GM03348 (cell line): Measurements from ENCODE around the gene PAXIP1.
"Not testable (repeated sequence)": the region's sequence is repeated elsewhere in the genome, so short reads cannot be mapped to it uniquely, and the experiment has no call there.

Experiments used
- DNase-seq: peaks from one replicate; pipeline ENCODE4 v3.0.0; 2012; ENCODE audit warnings: low spot score

Gene PAXIP1

GRCh38 chr7:155003092-155003375, at the start of gene PAXIP1:
Gene PAXIP1 (minus strand): TSS chr7:155003124. CDS start chr7:155002929, 195 bp downstream.
- DNase-seq, result peak; percentile 91

GRCh38 chr7:155051355-155051754, 48.4 kb upstream of the PAXIP1 start:
- DNase-seq, result no peak

GRCh38 chr7:155048006-155048405, 45.1 kb upstream of the PAXIP1 start:
- DNase-seq, result no peak

- no peak for DNase-seq
These were observed 40.8 kb upstream of the PAXIP1 start for GRCh38 chr7:155043756-155044155.

GRCh38 chr7:155038335-155038734, 35.4 kb upstream of the PAXIP1 start:
- no peak for DNase-seq

- DNase-seq, result not testable (repeated sequence)
These were observed 31.6 kb upstream of the PAXIP1 start for GRCh38 chr7:155034495-155034894.

- DNase-seq, result no peak
These were observed 30.1 kb upstream of the PAXIP1 start for GRCh38 chr7:155032978-155033377.

- DNase-seq, result no peak
These were observed 25.0 kb upstream of the PAXIP1 start for GRCh38 chr7:155027879-155028278.

- DNase-seq, result no peak
These were observed 18.8 kb upstream of the PAXIP1 start for GRCh38 chr7:155021699-155022145.

GRCh38 chr7:155020996-155021395, 18.1 kb upstream of the PAXIP1 start:
- DNase-seq, result no peak

- no peak for DNase-seq
These were observed 14.9 kb upstream of the PAXIP1 start for GRCh38 chr7:155017834-155018233.

GRCh38 chr7:155011086-155011485, 8.2 kb upstream of the PAXIP1 start:
- no peak for DNase-seq

- DNase-seq, result no peak
These were observed 6.7 kb upstream of the PAXIP1 start for GRCh38 chr7:155009570-155010157.

GRCh38 chr7:155007947-155008346, 5.0 kb upstream of the PAXIP1 start:
- DNase-seq, result no peak

GRCh38 chr7:155003376-155004214, 671 bp upstream of the PAXIP1 start:
- DNase-seq, result peak; percentile 100

GRCh38 chr7:155002411-155003091, 373 bp downstream of the PAXIP1 start:
- peak; percentile 40 for DNase-seq

GRCh38 chr7:155001756-155002410, 1.0 kb downstream of the PAXIP1 start:
- peak; percentile 14 for DNase-seq

- no peak for DNase-seq
These were observed 2.1 kb downstream of the PAXIP1 start for GRCh38 chr7:155000795-155001194.

- DNase-seq, result no peak
These were observed 4.4 kb downstream of the PAXIP1 start for GRCh38 chr7:154998481-154998880.

- no peak for DNase-seq
These were observed 5.0 kb downstream of the PAXIP1 start for GRCh38 chr7:154997840-154998370.

GRCh38 chr7:154996756-154997155, 6.2 kb downstream of the PAXIP1 start:
- DNase-seq, result no peak

GRCh38 chr7:154996101-154996500, 6.8 kb downstream of the PAXIP1 start:
- DNase-seq, result no peak
